Activated naive CD8-positive, alpha-beta T cell (primary cell): ENCODE data around the gene ZNF780B.

Source experiments
- H3K27ac Mint-ChIP-seq: one replicate; pipeline ENCODE4 v1.8.0; 2021; ENCODE audit warnings: mixed read lengths
- H3K27me3 Mint-ChIP-seq: one replicate; pipeline ENCODE4 v1.8.0; 2021; ENCODE audit warnings: mixed read lengths
- H3K36me3 Mint-ChIP-seq: one replicate; pipeline ENCODE4 v1.8.0; 2021; ENCODE audit warnings: mixed read lengths
- H3K4me1 Mint-ChIP-seq: one replicate; pipeline ENCODE4 v1.8.0; 2021; ENCODE audit warnings: low read depth, mixed read lengths
- H3K4me3 Mint-ChIP-seq: one replicate; pipeline ENCODE4 v1.8.0; 2021; ENCODE audit warnings: mild to moderate bottlenecking, mixed read lengths
- H3K9me3 Mint-ChIP-seq: one replicate; pipeline ENCODE4 v1.8.0; 2021; ENCODE audit warnings: low read depth, mixed read lengths

ZNF780B gene

DNA sequence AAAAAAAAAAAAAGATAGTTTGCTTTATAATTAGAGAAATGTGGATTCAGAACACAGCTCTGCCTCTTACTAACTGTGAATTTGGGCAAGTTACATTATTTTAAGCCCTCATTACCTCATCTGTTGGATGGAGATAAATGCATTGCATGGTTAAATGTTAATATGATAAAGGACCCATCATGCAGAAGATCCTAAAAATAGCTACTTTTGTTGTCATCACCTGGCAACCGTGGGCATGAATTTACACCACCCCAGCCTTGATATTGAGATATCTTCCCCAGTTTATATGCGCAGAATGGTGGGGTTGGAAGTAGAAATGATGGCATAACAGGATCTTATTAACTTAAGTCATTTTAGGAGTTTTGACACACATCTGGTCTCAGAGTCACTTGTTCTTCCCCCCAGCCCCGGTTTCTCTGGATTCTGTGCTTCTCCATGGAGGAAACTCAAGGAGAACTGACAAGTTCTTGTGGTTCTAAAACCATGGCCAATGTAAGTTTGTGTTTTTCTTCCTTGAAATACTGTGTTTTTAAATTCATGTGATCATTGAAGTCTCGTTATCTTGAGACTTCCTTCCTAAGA, 50.2 kb downstream of the ZNF780B start:
- peaks cover 28% of the 10 kb centered on the region for H3K36me3 Mint-ChIP-seq

GRCh38 chr19:39998501-39998900, 57.5 kb downstream of the ZNF780B start:
- Mint-ChIP-seq H3K36me3 (peaks cover 12% of the 10 kb centered on the region), H3K4me3 (peak overlapping the region; percentile 99), H3K27me3 (no peaks in the 10 kb centered on the region), H3K4me1 (peaks cover 37% of the 10 kb centered on the region), H3K9me3 (no peaks in the 10 kb centered on the region), H3K27ac (peak overlapping the region; percentile 99)

More for the DNA sequence above, 50.2 kb downstream of the ZNF780B start:
- Mint-ChIP-seq H3K9me3 (peaks cover 5% of the 10 kb centered on the region), H3K4me1 (no peaks in the 10 kb centered on the region), H3K27me3 (no peaks in the 10 kb centered on the region), H3K4me3 (no peak overlapping the region), H3K27ac (no peak overlapping the region)

- H3K4me3 Mint-ChIP-seq, result peak overlapping the region; percentile 99
- peaks cover 40% of the 10 kb centered on the region for H3K4me1 Mint-ChIP-seq
- peaks cover 16% of the 10 kb centered on the region for H3K36me3 Mint-ChIP-seq
- H3K27me3 Mint-ChIP-seq, result no peaks in the 10 kb centered on the region
- peaks cover 3% of the 10 kb centered on the region for H3K9me3 Mint-ChIP-seq
- peak overlapping the region; percentile 99 for H3K27ac Mint-ChIP-seq
Measured at GRCh38 chr19:39997638-39998216, 58.3 kb downstream of the ZNF780B start.

DNA sequence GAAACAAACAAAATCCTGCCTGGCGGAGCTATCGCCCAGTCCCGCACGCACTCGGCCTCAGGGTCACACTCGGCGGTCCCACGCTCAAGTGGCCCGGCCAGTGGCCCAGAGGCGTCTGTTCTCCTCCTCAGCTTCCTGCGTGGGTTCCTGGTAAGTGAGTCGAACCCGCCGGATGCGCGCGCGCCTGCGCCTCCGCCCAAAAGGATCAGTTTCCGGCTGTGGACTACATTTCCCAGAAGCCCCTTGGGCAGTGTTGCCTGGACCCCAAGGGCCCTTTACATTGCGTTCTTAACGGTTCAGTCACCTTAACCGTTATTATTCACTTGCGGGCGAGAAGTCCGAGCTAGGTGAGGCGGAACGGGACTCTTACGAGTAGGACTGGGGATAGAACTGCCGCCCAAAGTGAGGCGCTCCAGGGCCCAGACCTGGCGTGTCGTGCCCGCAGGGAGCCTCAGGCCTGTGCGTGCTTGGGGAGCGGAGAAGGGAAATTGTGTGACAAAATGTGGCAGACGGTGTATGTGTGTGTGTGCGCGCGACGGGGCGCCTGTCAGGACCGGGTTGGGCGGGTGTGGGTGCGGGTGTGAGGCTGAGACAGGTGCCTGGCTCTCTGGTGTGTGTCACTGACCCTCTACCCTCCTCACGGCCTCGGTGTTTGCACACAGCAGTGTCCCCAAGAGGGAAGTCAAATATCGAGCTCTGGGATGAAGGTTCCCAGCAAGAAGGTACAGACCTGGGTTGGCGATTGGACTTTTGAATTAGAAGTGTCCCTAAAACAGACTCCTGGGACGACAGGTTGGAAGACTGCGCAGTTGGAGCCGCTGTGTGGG, 59.0 kb downstream of the ZNF780B start, which contains the start of gene ZNF546:
Gene ZNF546, plus strand, starts transcription at position 250 of the 827 bp plus-strand sequence. CDS start 1,267 bp downstream, outside the sequence.
- Mint-ChIP-seq H3K4me3 (peak within 1 kb of the TSS; percentile 99), H3K36me3 (peaks cover 16% of the 10 kb centered on the region), H3K4me1 (peaks cover 47% of the 10 kb centered on the region), H3K27ac (peak within 1 kb of the TSS; percentile 99), H3K9me3 (peaks cover 3% of the 10 kb centered on the region), H3K27me3 (no peaks in the 10 kb centered on the region)

DNA sequence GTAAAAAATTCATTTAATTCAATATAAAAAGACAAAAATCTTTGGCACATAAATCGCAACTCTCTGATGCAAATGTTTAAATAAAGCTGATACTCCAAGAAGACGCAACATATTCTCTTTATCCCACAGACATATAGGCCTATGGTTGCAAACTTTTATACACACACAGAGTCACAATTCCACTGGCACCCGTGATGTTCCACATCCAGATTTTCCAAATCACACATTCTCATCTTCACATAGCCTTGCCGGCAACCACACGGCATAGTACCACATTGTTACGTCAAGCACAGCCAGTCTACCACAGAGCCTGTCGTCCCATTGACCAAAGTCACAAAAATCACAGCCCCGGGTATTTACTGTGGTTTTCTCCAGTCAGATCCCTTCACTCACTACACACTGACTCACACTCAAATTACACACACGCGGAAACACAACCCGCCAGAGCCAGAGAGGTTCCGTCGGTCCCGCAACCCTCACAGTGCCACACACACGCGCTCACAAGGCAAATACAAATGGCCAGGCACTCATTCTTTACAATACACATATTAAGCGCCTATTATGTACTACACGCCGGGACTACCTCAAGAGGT, 59.7 kb downstream of the ZNF780B start:
- no peaks in the 10 kb centered on the region for H3K27me3 Mint-ChIP-seq
- H3K27ac Mint-ChIP-seq, result peak overlapping the region; percentile 99
- peaks cover 53% of the 10 kb centered on the region for H3K4me1 Mint-ChIP-seq

GRCh38 chr19:39995794-39996193, 60.2 kb downstream of the ZNF780B start:
- H3K27ac Mint-ChIP-seq, result peak overlapping the region; percentile 41
- peak overlapping the region; percentile 99 for H3K4me3 Mint-ChIP-seq
- H3K36me3 Mint-ChIP-seq, result peaks cover 16% of the 10 kb centered on the region
- peaks cover 3% of the 10 kb centered on the region for H3K9me3 Mint-ChIP-seq
- peaks cover 58% of the 10 kb centered on the region for H3K4me1 Mint-ChIP-seq
- no peaks in the 10 kb centered on the region for H3K27me3 Mint-ChIP-seq

More for the DNA sequence above, 59.7 kb downstream of the ZNF780B start:
- peaks cover 3% of the 10 kb centered on the region for H3K9me3 Mint-ChIP-seq
- peak overlapping the region; percentile 99 for H3K4me3 Mint-ChIP-seq
- H3K36me3 Mint-ChIP-seq, result peaks cover 16% of the 10 kb centered on the region

GRCh38 chr19:39994361-39994760, 61.7 kb downstream of the ZNF780B start:
- peaks cover 67% of the 10 kb centered on the region for H3K4me1 Mint-ChIP-seq

GRCh38 chr19:39993605-39994004, 62.4 kb downstream of the ZNF780B start:
- Mint-ChIP-seq H3K36me3 (peaks cover 21% of the 10 kb centered on the region), H3K4me1 (peaks cover 71% of the 10 kb centered on the region), H3K4me3 (no peak overlapping the region), H3K9me3 (peaks cover 3% of the 10 kb centered on the region), H3K27ac (no peak overlapping the region), H3K27me3 (no peaks in the 10 kb centered on the region)

More at GRCh38 chr19:39994361-39994760, 61.7 kb downstream of the ZNF780B start:
- Mint-ChIP-seq H3K4me3 (peak overlapping the region; percentile 58), H3K9me3 (peaks cover 3% of the 10 kb centered on the region), H3K27ac (no peak overlapping the region), H3K27me3 (no peaks in the 10 kb centered on the region), H3K36me3 (peaks cover 21% of the 10 kb centered on the region)

DNA sequence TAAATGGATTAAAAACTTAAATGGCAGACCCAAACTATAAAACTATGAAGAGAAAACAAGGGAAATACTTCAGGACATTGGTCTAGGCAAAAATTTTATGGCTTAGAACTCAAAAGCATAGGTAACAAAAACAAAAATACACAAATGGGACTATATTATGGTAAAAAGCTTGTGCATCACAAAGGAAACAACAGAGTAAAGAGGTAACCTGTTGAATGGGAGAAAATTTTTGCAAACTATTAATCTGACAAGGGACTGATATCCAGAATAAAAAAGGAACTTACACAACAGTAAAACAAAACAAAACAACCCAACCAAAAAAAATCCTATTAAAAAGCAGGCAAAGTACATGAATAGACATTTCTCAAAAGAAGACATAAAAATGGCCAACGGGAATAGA, 68.4 kb downstream of the ZNF780B start:
- H3K27ac Mint-ChIP-seq, result no peak overlapping the region
- no peak overlapping the region for H3K4me3 Mint-ChIP-seq
- H3K27me3 Mint-ChIP-seq, result no peaks in the 10 kb centered on the region
- H3K9me3 Mint-ChIP-seq, result peaks cover 27% of the 10 kb centered on the region
- H3K4me1 Mint-ChIP-seq, result peaks cover 32% of the 10 kb centered on the region
- H3K36me3 Mint-ChIP-seq, result peaks cover 46% of the 10 kb centered on the region

GRCh38 chr19:39987167-39987566, 68.9 kb downstream of the ZNF780B start:
- H3K4me3 Mint-ChIP-seq, result no peak overlapping the region
- no peak overlapping the region for H3K27ac Mint-ChIP-seq
- H3K36me3 Mint-ChIP-seq, result peaks cover 48% of the 10 kb centered on the region
- peaks cover 28% of the 10 kb centered on the region for H3K4me1 Mint-ChIP-seq
- H3K27me3 Mint-ChIP-seq, result no peaks in the 10 kb centered on the region
- peaks cover 27% of the 10 kb centered on the region for H3K9me3 Mint-ChIP-seq

DNA sequence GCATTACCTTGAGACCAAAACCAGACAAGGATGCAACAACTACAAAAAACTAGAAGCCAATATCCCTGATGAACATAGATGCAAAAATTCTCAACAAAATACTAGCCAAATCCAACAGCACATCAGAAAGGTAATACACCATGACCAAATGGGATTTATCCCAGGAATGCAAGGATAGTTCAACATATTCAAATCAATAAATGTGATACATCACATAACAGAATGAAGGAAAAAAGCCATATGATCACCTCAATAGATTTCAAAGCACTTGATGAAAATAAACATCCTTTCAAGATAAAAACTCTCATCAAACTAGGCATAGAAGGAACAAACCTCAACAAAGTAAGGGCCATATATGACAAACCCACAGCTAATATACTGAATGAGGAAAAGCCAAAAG, 69.4 kb downstream of the ZNF780B start:
- peaks cover 27% of the 10 kb centered on the region for H3K9me3 Mint-ChIP-seq
- peaks cover 48% of the 10 kb centered on the region for H3K36me3 Mint-ChIP-seq
- no peak overlapping the region for H3K4me3 Mint-ChIP-seq

DNA sequence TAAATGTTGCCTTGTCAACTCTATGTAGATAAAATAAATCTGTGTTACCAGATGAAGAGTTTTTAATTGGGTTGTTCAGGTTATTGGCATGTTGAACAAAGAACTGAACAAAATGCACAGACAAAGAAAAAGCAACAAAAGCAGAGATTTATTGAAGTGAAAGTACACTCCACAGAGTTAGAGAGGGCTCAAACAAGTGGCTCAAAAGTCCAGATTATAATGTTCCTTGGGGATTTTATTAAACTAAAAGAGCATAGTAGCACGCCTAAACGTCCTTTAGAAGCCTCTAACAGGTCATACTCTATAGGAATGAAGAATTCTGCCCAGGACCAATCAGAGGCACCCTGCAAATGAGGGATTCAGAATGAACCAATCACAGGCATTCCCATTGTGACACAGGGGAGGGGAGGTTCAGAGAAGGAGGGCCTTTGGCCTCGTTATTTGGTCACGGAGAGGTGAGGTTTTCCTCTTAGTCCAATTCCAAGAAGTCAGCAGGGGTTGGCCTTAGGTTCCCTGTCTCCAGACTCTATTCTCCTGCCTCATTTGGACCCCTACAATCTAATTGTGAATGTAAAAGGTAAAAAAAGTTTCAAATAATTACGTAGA, 72.2 kb downstream of the ZNF780B start:
- no peak overlapping the region for H3K27ac Mint-ChIP-seq
- H3K36me3 Mint-ChIP-seq, result peaks cover 46% of the 10 kb centered on the region
- no peak overlapping the region for H3K4me3 Mint-ChIP-seq
- H3K4me1 Mint-ChIP-seq, result peaks cover 3% of the 10 kb centered on the region
- peaks cover 27% of the 10 kb centered on the region for H3K9me3 Mint-ChIP-seq
- H3K27me3 Mint-ChIP-seq, result no peaks in the 10 kb centered on the region

More for the DNA sequence above, 69.4 kb downstream of the ZNF780B start:
- H3K4me1 Mint-ChIP-seq, result peaks cover 24% of the 10 kb centered on the region
- H3K27me3 Mint-ChIP-seq, result no peaks in the 10 kb centered on the region
- H3K27ac Mint-ChIP-seq, result no peak overlapping the region

DNA sequence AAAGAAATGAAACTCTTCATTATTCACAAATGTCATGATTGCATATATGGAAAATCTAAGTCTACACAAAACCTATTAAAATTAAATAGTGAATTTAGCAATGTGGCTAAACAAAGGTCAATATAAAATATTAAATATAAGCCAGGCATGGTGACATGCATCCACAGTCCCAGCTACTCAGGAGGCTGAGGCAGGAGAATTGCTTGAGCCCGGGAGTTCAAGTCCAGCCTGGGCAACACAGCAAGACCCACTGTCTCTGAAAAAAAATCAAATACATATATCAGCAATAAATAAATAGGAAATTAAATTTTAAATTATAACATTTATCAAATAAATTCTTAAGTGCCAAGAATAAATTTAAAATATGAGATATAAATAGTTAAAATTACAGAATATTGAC, 73.1 kb downstream of the ZNF780B start:
- Mint-ChIP-seq H3K4me3 (no peak overlapping the region), H3K27ac (no peak overlapping the region), H3K27me3 (no peaks in the 10 kb centered on the region), H3K36me3 (peaks cover 44% of the 10 kb centered on the region), H3K4me1 (peaks cover 3% of the 10 kb centered on the region), H3K9me3 (peaks cover 27% of the 10 kb centered on the region)
